Stimulated activated CD4-positive, alpha-beta T cell treated with anti-CD3 and anti-CD28 coated beads, Interleukin-12 subunit alpha, Interleukin-12 subunit beta, amount 100 ng/mL, for 24 hours (primary cell): ENCODE results near the gene RAB36.
A peak's percentile ranks its signal among the peaks of the same experiment; 100 is the strongest.
"Not testable (repeated sequence)": the region's sequence is repeated elsewhere in the genome, so short reads cannot be mapped to it uniquely, and the experiment has no call there.

Source experiments
- DNase-seq, 2 experiments: peaks; one replicate each; pipeline ENCODE4 v3.0.0-alpha.2; 2020; ENCODE audit warnings: low read depth in 2 of 2

RAB36 gene

DNA sequence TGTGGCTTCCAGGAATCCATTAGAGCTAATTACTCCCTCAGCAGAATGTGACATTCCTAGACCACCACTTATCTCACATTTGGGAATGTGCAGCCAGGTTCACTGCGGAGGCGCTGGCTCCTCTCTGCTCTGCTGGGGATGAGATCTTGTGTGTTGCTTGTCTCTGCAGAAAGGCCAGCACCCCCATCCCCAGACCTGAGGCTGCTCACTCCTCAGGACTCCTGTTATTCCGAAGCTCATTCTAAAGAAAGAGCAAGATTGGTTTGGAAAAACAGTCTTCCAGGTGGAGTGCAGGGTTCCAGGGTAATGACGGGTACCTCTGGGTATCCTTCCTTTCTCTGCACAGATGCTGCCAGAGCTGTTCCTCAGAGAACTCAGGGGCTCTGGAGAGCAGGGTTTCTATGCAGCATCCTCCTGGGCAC, 24.3 kb upstream of the RAB36 start:
- no peak for DNase-seq

DNA sequence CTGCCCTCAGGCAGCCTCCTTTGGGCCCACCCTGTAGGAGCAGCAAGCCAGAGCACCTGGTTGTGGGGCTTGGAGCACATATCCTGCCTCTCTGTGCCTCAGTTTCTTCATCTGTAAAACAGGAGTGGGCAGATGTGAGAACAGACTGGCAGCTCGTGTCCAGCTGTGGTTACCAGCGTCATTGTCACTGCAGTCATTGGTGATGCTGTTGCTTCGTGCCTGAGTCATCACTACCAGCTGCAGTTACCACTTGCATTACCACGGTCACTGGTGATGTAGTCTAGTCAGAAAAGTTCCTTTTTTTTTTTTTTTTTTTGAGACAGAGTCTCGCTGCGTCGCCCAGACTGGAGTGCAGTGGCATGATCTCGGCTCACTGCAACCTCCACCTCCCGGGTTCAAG, 23.9 kb upstream of the RAB36 start:
- DNase-seq = no peak

DNA sequence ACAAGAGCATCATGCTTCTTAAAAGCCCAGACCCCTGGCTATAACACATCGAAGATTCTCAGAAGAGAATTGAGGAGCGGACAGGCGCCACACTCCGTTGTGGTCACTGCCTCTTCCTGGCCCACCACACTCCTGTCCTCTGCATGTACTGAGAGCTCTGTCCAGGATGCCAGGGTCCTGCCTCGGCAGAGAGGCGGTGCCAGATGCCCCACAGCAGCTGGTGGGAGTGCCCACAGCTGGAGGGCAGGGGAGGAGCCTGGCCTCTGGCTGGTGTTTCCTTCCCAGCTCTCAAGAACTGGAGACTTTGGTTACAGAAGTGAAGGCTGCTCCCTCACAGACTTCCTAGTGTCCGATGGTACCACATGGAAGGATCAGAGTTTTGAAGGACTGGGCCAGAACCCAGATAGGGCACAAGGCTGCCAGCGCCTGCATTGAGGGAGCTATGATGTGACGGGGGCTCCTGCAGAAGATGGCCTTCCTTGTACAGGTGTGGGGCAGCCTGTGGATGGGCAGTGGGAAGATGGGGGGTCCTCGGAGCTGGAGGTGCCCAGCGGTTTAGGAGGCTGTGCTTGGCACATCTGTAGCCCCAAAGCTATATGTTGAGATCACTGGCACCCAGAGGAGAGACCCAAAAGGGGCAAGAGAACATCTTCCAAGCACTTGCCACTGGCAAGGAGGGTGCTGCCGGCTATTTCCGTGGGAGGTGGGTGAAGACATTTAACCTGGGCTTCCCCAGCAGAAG, 22.9 kb upstream of the RAB36 start:
- no peak for DNase-seq

DNA sequence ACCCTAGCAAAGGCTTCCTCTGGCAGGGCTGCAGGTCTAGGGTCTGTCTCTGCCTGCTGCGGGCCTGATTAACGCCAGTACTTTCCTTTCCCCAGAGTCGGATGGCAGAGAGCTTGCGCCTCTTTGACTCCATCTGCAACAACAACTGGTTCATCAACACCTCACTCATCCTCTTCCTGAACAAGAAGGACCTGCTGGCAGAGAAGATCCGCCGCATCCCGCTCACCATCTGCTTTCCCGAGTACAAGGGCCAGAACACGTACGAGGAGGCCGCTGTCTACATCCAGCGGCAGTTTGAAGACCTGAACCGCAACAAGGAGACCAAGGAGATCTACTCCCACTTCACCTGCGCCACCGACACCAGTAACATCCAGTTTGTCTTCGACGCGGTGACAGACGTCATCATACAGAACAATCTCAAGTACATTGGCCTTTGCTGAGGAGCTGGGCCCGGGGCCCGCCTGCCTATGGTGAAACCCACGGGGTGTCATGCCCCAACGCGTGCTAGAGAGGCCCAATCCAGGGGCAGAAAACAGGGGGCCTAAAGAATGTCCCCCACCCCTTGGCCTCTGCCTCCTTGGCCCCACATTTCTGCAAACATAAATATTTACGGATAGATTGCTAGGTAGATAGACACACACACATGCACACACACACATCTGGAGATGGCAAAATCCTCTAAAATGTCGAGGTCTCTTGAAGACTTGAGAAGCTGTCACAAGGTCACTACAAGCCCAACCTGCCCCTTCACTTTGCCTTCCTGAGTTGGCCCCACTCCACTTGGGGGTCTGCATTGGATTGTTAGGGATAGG, 22.1 kb upstream of the RAB36 start:
- no peak for DNase-seq

DNA sequence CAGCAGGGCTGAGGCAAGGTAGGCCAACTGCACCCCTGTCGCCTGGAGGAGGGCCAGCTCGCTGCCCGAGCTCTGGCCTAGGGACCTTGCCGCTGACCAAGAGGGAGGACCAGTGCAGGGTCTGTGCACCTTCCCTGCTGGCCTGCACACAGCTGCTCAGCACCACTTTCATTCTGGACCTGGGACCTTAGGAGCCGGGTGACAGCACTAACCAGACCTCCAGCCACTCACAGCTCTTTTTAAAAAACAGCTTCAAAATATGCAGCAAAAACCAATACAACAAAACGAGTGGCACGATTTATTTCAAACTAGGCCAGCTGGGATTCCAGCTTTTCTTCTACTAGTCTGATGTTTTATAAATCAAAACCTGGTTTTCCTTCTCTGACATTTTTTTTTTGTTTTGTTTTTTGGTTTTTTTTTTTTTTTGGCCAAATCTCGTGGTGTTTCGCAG, 21.4 kb upstream of the RAB36 start:
- no peak for DNase-seq

DNA sequence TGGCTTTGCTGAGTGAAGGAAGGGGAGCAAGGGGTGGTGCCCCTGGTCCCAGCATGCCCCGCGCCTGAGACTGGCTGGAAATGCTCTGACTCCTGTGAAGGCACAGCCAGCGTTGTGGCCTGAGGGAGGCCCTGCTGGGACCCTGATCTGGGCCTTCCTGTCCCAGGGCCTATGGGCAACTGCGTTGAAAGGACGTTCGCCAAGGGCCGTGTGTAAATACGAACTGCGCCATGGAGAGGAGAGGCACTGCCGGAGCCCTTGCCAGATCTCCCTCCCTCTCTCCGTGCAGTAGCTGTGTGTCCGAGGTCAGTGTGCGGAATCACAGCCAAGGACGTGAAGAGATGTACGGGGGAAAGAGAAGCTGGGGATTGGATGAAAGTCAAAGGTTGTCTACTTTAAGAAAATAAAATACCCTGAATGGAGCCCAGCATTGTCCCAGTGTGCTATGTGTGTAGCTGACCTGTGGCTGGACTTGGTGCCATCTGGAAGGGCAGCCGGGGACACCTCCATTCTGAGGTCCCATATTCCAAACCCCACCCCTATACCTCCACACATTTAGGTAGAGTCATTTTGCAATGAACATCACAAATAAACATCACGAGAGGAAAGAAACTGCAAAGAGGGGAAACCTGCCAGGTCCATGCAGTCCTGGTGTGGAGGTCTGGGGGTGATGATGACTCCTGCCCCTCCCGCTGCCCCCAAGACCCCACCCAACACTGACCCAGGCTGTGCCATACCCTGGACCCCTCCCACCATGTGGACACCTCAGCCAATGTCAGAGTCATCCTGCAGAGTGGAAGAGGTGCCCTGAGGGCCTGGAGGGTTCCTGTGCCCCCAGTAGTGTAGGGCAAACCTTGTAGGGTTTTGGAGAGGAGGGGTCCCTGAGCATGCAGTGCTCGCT, 20.4 kb upstream of the RAB36 start:
- DNase-seq = no peak

DNA sequence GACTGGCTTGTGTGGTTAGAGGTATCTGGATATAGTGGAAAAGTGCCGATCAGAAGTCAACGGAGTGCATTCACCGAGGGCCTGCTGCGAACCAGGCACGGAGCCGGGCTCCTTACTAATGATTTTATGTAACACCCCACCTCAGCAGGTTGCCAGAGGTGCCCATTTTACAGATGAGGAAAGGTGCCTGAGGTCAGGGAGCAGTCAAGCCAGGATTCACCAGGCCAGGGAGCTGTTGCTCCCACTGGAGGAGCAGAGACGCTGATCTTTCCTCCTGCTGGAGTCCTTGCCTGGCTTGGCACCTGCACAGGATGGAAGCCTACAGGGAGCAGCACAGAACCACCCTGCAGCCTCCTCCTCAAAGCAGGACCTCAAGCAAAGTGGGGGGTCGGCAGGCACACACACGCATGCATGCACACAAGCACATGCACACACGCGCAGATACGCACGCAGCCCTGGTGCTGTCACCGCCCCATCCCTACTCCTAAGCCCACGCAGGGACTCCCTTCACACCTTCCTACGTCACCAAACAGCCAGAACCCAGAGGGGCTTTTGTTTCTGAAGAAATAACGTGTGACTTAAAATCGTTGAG, 19.7 kb upstream of the RAB36 start:
- no peak for DNase-seq

DNA sequence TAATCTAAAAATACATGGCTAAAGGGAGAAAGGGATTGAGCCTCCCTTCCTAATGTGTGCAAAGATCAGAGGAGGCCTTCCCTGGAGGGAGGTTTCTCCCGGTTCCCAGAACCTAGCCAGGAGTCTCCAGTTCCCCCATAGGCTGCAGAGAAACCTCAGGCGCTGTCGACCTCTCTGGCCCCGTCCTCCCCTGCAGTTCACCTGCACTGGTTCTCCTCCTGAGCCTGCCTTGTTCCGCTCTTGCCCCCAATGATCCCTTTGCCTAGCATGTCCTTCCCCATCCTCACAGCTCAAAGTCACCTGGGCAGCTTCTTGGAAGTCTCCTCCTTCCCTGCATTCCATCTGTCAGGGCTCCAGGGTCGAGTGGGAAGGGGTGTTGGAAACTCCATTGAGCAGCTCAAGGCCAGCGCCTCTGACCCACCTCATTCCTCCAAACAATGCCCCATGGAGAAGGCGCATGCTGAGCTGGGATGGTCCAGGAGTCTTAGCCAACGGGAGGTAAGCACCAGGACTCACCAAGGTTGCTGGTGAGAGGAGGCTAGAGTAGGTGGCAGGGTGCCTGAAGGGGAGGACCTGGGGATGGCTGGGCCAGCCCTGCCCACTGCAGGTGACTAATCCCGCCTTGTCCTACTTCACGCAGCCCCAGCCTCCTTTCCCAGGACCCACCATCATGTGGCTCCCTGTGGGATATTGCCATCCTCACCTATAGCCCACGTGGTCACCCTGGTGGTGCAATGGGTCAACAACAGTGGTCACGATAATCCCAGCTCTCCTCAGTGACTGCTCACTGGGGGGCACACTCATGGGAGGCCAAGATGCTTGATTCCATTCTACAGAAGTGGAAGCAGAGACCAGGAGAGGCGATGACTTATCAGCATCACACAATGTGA, 18.9 kb upstream of the RAB36 start:
- no peak for DNase-seq

DNA sequence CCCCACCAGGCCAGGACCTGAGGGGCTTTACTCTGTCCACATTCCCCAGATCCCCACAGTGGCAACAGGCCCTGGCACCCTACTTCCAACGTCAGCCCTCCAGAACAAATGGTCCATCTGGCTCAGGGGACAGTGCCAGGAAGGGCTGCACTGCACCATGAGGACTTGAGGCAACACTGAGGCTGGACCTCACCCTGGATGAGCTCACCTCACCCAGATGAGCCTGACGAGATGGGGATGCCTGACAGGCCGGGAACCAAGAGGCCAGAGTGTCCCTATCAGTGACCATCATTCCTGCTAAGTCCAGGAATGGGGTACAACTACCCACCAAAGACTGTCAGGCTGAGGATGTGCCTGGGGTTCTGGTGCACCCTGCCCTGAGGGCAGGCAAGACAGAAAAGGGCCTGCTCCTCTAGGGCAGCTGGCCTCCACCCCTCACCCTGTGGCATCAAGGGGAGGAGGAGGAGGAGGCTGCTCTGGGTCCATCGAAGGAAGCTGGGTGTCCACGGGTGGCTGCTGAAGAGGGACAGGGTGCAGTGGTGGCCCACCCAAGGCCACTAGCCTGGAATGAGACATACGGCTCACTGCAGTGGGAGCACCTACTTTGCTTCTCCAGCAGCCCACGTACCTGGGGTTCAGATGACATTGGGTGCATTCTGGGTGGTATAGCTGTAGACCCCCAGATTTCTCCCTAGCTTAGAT, 18.1 kb upstream of the RAB36 start:
- no peak for DNase-seq

DNA sequence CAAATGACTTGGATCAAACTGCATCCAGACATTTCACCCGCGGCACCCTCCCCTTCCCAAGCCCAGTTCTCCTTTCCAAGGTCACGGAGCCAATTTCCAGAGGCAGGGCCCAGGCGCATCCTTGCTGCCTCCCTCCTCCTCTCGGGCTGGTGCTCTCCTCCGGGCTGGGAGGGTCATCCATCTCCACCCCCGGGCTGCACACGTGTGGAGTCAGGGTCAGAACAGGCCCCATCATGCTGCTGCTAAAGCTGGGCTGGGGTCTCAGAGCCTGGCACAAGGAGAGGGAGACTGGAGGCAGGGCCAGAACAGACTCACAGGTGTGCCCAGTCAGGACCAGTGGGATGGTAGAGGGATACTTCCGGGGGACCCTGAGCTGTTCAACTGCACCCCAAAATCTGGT, 17.5 kb upstream of the RAB36 start:
- no peak for DNase-seq

DNA sequence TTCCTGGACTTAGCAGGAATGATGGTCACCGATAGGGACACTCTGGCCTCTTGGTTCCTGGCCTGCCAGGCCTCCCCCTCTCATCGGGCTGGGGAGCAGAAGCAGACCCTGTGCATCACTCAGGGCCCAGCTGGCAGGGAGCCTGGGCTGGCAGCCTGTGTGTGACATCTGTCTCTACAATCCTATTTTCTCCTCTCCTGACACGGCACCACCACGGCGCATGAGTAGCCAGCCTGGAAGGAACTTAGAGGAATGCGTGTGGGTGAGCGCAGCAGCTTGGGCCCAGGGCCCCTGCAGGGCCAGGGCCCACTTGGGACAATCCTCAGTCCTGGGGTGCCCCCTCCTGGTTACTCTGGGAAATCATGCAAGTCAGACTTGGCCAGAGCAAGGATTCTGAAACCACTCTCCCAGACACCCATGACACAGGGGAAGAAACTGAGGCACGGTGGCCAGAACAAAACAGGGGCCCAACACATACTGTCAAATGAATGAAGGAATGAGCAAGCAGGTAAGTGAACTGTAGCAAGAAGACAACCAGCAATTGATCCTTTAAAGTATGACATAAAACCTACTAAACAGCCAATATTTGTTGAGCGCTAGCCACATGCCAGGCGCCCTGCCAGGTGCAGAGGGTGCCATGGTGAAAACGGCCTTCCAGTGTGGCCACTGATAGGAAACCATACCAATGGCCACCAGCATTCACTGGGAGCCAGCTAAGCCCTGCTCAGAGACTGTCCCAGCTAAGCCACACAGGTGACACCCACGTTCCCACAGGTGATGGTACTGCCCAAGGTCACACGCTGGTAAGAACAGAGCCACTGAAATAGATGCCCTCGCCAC, 16.8 kb upstream of the RAB36 start:
- peak; percentile 51 to 69 for DNase-seq

DNA sequence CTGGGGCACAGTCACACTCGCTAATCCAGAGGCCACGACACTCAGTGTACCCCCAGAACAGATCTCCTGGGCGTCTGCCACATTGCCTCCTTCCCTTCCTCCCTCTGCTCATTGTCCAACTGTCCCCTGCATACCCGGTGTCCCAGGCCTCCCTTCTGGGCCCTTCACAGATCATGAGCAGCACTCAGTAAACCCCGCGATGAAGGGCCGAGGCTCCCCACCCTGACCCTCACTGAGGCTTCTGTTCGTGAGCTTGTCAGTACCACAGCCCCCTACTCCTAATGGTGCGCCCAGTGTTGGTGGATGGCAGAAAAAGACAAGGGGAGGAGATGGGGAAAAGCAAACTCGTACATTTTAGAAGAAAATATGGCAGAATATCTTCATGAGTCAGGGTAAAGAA, 16.1 kb upstream of the RAB36 start:
- no peak for DNase-seq

DNA sequence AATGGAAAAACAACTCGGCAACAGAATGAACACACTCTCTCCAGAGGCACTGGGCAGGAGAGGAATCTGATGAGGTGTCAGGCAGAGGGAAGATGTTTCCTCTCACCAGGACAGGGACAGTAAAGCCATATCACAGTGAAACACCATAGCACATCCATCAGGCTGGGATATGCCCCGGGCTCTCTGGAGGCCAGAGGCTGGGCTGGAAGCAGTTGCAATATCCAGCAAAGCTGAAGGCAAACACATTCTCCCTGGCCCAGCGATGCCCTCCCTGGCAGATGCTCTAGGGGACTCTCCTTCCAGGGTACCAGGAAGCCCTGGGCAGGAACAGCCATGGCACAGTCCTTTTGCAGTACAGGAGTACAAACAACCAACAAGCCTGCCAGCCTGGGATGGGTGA, 14.6 kb upstream of the RAB36 start:
- no peak for DNase-seq

DNA sequence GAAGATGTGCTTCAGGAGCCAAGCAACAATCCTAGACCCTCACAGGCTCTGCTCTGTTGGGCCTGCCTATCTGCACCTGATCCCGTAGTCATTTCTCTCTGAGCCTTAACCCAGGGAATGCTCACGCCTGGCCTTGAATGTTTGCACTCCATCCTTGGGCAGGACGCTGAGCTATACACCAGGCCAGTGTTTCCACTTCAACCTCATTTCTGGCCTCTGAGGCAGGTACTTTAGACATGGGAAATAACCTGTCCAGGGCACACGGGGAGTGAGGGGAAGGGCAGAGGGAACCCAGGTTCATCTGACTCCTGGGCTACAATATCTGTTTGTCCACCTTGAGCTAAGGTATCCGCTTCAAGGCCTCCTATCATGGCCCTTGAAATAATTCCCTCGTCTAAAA, 13.3 kb upstream of the RAB36 start:
- no peak for DNase-seq

DNA sequence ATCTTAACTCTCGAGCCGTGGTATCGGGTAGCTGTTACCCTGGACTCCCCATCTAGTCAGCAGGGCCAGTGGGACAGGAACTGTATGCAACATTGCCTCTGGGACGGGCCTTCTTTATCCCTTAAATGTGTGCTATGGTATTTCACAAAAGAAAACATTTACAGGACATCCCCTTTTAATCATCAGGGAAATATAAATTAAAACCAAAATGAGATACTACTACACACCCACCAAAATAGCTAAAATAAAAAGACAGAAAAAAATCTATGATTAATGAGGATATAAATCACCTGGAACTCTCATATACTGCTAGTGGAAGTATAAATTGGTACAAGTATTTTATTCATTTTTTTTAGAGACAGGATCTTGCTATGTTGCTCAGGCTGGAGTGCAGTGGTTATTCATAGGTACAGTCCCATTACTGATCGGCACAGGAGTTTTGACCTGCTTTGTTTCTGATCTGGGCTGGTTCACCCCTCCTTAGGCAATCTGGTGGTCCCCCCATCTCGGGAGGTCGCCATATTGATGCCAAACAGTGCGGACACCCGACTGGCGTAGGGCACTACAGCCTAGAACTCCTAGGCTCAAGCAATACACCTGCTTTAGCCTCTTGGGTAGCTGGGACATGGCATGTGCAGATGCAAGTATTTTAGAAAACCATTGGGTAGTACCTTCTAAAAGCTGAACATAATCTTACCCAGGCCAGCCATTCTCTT, 12.7 kb upstream of the RAB36 start:
- DNase-seq = no peak

DNA sequence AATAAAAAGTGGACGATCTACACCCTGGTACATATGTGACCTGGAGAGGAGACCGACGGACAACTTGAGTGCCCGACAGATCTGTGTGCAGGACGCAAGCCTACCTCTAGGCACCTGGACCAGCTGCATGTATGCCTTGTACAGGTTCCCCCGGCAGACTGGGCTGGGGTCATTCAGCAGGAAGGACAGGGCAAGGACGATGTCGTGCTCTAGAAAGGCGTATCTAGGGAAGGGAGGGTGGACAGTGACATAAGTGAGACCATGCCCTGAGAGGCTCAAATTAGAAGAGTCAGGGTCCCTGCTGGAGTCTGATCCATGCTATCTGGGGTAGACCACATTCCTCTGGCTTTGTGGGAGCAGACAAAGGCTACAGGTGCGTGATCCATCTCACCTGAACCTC, 11.4 kb upstream of the RAB36 start:
- no peak for DNase-seq

DNA sequence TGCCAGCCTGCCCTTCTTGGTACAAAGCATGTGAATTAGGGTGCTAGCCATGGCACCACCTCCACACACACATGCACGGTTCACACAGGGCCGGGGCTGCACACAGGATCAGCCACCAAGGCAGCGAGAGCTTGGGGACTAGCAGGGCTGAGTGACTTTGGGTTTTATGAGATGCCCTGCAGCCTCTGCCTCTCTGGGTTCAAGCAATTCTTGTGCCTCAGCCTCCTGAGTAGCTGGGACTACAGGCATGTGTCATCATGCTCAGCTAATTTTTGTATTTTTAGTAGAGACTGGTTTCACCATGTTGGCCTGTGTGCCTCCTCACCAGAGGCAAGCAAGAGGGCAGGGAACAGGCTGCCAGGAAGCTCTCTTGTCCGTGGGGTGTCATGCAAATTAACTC, 8.3 kb upstream of the RAB36 start:
- not testable (repeated sequence) for DNase-seq

DNA sequence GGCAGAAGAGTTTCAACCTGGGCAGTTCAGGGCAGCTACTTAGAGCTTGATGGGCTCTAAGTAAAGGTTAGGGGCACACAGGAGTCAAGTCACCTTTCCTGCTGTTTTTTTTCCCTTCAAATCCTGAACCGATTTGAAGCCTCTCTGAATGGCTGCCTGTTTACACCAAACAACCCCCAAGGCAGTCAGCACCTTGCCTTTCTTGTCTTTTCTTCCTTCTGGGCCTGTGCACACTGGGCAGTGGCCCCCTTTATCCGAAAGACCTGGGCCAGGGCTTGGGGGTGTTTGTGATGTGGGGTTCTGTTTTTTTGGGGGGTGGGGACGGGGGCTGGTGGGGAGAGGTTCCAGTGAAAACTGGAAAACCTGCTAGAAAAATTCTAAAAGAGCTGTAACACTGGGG, 7.8 kb upstream of the RAB36 start:
- no peak for DNase-seq
